MM.1S (cell line): ENCODE results near the gene WRNIP1.
"Not testable (repeated sequence)": the region's sequence is repeated elsewhere in the genome, so short reads cannot be mapped to it uniquely, and the experiment has no call there.

Experiments used
- DNase-seq: peaks from one replicate; pipeline ENCODE4 v3.0.0-alpha.2; 2015
- H2AFZ ChIP-seq: fragments of 300-600 bp; sonication (generic); 2 replicates; pipeline ENCODE4 v1.6.0; 2016; ENCODE audit warnings: antibody characterized with exemption, low read length
- H3F3A ChIP-seq: fragments of 300-600 bp; sonication (generic); 2 replicates; pipeline ENCODE4 v1.6.1; 2016; ENCODE audit warnings: mild to moderate bottlenecking, antibody characterized with exemption, low read length, moderate library complexity, mixed read lengths; ENCODE audit not compliant: insufficient read depth
- H3K27ac ChIP-seq: fragments of 300-600 bp; sonication (generic); 2 replicates; pipeline ENCODE4 v1.5.1; 2016; ENCODE audit warnings: mild to moderate bottlenecking, low read length
- H3K27me3 ChIP-seq: fragments of 300-600 bp; sonication (generic); replicated peaks from 2 replicates; pipeline ENCODE4 v1.6.0; 2016; ENCODE audit warnings: low read length; ENCODE audit not compliant: insufficient read depth
- H3K36me3 ChIP-seq: fragments of 300-600 bp; sonication (generic); replicated peaks from 2 replicates; pipeline ENCODE4 v1.6.1; 2016; ENCODE audit warnings: mild to moderate bottlenecking, low read length, mixed read lengths; ENCODE audit not compliant: insufficient read depth
- H3K4me1 ChIP-seq: fragments of 300-600 bp; sonication (generic); 2 replicates; pipeline ENCODE4 v1.6.1; 2016; ENCODE audit warnings: low read length, mixed read lengths
- H3K4me2 ChIP-seq: fragments of 300-600 bp; sonication (generic); 2 replicates; pipeline ENCODE4 v1.6.0; 2016; ENCODE audit warnings: low read depth, low read length
- H3K4me3 ChIP-seq: fragments of 300-600 bp; sonication (generic); 2 replicates; pipeline ENCODE4 v1.5.1; 2016; ENCODE audit warnings: low read length, mixed read lengths
- H3K79me2 ChIP-seq: fragments of 300-600 bp; sonication (generic); 2 replicates; pipeline ENCODE4 v1.6.1; 2016; ENCODE audit warnings: mixed run types, low read length, mixed read lengths
- H3K9ac ChIP-seq: fragments of 300-600 bp; sonication (generic); 2 replicates; pipeline ENCODE4 v1.6.1; 2016; ENCODE audit warnings: low read length, mixed read lengths
- H3K9me2 ChIP-seq: fragments of 300-600 bp; sonication (generic); replicated peaks from 2 replicates; pipeline ENCODE4 v1.6.1; 2016; ENCODE audit warnings: mild to moderate bottlenecking, low read length, mixed read lengths; ENCODE audit not compliant: insufficient read depth
- H3K9me3 ChIP-seq: fragments of 300-600 bp; sonication (generic); replicated peaks from 2 replicates; pipeline ENCODE4 v1.6.1; 2016; ENCODE audit warnings: mild to moderate bottlenecking, low read length, mixed read lengths; ENCODE audit not compliant: insufficient read depth
- H4K20me1 ChIP-seq: fragments of 300-600 bp; sonication (generic); 2 replicates; pipeline ENCODE4 v1.6.1; 2016; ENCODE audit warnings: mild to moderate bottlenecking, low read length, moderate library complexity, mixed read lengths; ENCODE audit not compliant: insufficient read depth
- EZH2 ChIP-seq: fragments of 300-600 bp; sonication (generic); optimal IDR thresholded peaks from 2 replicates; pipeline ENCODE3; 2017; ENCODE audit warnings: low read depth, mild to moderate bottlenecking, antibody characterized with exemption, low read length, mixed read lengths
- EZH2phosphoT487 ChIP-seq: fragments of 300-600 bp; sonication (generic); IDR thresholded peaks from 2 replicates; pipeline ENCODE4 v1.6.1; 2018; ENCODE audit warnings: antibody characterized with exemption, low read length
- TF ChIP-seq, protein P1 (sequence below): fragments of 300-600 bp; sonication (generic); IDR thresholded peaks from 2 replicates; pipeline ENCODE4 v1.5.1; 2016; ENCODE audit warnings: antibody characterized with exemption, low read length, mixed read lengths

Gene WRNIP1

DNA sequence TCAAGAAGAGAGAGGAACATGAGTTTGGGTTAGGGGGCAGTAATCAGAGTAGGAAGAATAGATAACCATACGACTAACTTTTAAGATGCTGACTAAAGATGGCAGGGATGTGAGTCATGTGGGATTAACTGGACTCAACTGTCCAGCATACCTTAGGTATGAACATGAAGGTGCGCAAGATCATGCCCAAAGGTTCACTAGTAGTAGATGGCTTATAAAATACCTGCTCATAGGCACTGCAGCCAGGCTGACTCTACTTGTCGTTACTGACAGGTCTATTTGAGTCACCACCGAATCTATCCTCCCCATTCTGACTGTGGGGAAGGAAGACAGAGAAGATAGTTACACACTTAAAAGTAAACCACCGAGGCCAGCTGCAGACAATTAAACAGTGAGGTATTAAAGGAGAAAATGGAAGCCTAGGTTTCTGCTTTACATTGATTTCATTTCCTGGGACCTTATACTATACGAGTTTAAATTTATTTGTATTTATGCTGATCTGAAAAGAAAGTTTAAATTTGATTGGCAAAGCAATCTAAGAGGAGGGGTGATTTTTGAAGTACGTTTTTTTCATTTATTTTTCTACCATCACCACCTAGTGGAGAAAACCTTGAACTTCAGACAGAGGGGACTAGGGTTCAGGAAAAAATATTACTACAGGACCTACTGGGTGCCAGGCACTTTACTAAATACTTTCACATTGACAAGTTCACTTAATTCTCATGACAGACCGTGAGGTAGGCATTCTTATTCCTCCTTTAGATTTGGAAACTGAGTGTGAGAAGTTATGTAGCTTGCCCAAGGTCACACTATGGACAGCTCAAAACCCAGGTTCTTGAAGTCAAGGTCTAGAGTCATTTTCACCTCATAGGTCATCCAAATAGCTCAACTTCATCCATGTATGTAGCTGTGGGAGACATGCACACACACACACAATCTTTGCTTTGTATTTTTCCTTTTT, 4.0 kb upstream of the WRNIP1 start:
- Histone ChIP-seq H3K79me2 (peaks cover 2% of the 10 kb centered on the region), H3F3A (peaks cover 8% of the 10 kb centered on the region), H4K20me1 (no peaks in the 10 kb centered on the region), H3K9me3 (no peaks in the 10 kb centered on the region), H3K27me3 (no peaks in the 10 kb centered on the region), H3K9ac (no peak overlapping the region), H3K4me1 (0 out of 2 replicates have a peak, but pooled peaks cover 5% of the 10 kb centered on the region), H2AFZ (no peak overlapping the region), H3K4me2 (no peak overlapping the region), H3K36me3 (no peaks in the 10 kb centered on the region), H3K27ac (no peak overlapping the region), H3K9me2 (no peaks in the 10 kb centered on the region), H3K4me3 (no peak overlapping the region)
- DNase-seq, result no peak
- TF ChIP-seq EZH2 (no peak), EZH2phosphoT487 (no peak)
- TF ChIP-seq, protein P1, sequence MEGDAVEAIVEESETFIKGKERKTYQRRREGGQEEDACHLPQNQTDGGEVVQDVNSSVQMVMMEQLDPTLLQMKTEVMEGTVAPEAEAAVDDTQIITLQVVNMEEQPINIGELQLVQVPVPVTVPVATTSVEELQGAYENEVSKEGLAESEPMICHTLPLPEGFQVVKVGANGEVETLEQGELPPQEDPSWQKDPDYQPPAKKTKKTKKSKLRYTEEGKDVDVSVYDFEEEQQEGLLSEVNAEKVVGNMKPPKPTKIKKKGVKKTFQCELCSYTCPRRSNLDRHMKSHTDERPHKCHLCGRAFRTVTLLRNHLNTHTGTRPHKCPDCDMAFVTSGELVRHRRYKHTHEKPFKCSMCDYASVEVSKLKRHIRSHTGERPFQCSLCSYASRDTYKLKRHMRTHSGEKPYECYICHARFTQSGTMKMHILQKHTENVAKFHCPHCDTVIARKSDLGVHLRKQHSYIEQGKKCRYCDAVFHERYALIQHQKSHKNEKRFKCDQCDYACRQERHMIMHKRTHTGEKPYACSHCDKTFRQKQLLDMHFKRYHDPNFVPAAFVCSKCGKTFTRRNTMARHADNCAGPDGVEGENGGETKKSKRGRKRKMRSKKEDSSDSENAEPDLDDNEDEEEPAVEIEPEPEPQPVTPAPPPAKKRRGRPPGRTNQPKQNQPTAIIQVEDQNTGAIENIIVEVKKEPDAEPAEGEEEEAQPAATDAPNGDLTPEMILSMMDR, result peak; percentile 55

DNA sequence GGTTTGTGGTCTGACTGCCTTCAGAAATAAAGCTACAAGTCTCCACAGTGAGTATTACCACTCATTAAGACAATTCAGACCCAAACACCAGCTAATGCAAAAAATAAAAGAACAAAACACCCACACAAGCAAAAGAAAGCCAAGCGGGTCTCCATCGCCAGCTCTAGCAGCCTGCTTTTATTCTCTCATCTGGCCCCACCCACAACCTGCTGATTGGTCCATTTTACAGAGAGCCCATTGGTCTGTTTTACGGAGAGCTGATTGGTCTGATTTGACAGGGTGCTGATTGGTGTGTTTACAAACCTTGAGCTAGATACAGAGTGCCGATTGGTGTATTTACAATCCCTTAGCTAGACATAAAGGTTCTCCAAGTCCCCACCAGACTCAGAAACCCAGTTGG, 2.3 kb upstream of the WRNIP1 start:
- Histone ChIP-seq H3K79me2 (peaks cover 19% of the 10 kb centered on the region), H3K4me1 (peaks cover 15% of the 10 kb centered on the region)
- H3K36me3 ChIP-seq, H2AFZ ChIP-seq, DNase-seq, H3K27ac ChIP-seq, H3K9me3 ChIP-seq, H4K20me1 ChIP-seq, H3K27me3 ChIP-seq, H3K9me2 ChIP-seq, H3K4me3 ChIP-seq, H3F3A ChIP-seq, H3K4me2 ChIP-seq, H3K9ac ChIP-seq: not testable (repeated sequence)

DNA sequence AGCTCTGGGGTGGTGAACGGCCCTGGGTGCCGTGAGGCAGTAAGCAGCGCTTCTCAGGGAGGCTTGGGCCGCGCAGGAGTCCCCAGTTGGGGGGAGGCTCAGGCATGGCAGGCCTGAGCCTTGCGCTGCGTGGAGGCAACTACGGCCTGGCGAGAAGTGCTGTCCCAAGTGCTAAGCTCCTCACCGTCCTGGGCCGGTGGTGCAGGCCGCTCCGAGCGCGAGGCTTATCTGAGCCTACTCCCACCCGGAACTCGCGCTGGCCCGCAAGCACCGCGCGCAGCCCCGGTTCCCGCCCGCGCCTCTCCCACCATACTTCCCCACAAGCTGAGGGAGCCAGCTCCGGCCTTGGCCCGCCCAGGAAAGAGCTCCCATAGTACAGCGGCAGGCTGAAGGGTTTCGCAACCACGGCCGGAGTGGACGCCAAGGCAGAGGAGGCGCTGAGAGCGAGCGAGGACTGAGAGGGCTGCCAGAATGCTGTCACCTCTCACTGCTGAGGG, 1.8 kb upstream of the WRNIP1 start:
- Histone ChIP-seq H3K4me2 (no peak overlapping the region), H3K79me2 (peaks cover 24% of the 10 kb centered on the region), H3K27ac (no peak overlapping the region), H3K9me2 (no peaks in the 10 kb centered on the region), H3K27me3 (no peaks in the 10 kb centered on the region), H3K4me1 (peaks cover 19% of the 10 kb centered on the region), H3K4me3 (no peak overlapping the region), H4K20me1 (peaks cover 6% of the 10 kb centered on the region; the same call in 1 of the 2 replicates), H3K9ac (no peak overlapping the region), H3K36me3 (no peaks in the 10 kb centered on the region), H3F3A (peaks cover 8% of the 10 kb centered on the region), H3K9me3 (no peaks in the 10 kb centered on the region), H2AFZ (no peak overlapping the region)
- no peak for DNase-seq
- TF ChIP-seq EZH2 (no peak), EZH2phosphoT487 (no peak)
- TF ChIP-seq, protein P1, result no peak
